Right atrium auricular region (tissue), 2 donors: Measurements from ENCODE around the gene HBA2. TPM values are rescaled to one million over a fixed set of nuclear protein-coding genes. Genes with fewer than 3 reads are reported as not detected.

Source experiments
- DNase-seq: peaks from one replicate; pipeline ENCODE4 v3.0.0-alpha.2; 2019; ENCODE audit warnings: low spot score
- H3K27ac ChIP-seq, 2 donors: fragments of 200-600 bp; sonication (generic); 1 replicate in 1 of 2; 2 replicates in 1 of 2; pipeline ENCODE4 v1.5.1; 2016 to 2019
- H3K27me3 ChIP-seq, 2 donors: fragments of 200-600 bp; sonication (generic); one replicate each; pipeline versions ENCODE4 v1.5.1 to v1.6.0; 2017 to 2019
- H3K36me3 ChIP-seq: fragments of 200-600 bp; sonication (generic); one replicate; pipeline ENCODE4 v1.5.1; 2016
- H3K4me1 ChIP-seq, 2 donors: fragments of 200-600 bp; sonication (generic); one replicate each; pipeline versions ENCODE4 v1.5.1 to v1.6.0; 2017 to 2019
- H3K4me3 ChIP-seq, 2 donors: fragments of 200-600 bp; sonication (generic); 1 replicate in 1 of 2; 2 replicates in 1 of 2; pipeline ENCODE4 v1.5.1; 2017 to 2019; ENCODE audit warnings: mild to moderate bottlenecking in 1 of 2, moderate library complexity in 1 of 2
- H3K9me3 ChIP-seq, 2 donors: fragments of 200-600 bp; sonication (generic); one replicate each; pipeline ENCODE4 v1.5.1; 2019
- total RNA-seq, 2 donors: library from RNA; depleted of rRNA; stranded (reverse); fragments of >200 nt; gene quantifications; one replicate each; pipeline ENCODE4 v1.1.0, GENCODE V29; 2016
- TF ChIP-seq, protein P1 (sequence below), 2 donors: fragments of 200-600 bp; sonication (generic); IDR thresholded peaks; one replicate each; pipeline ENCODE4 v1.5.1; 2019; ENCODE audit warnings: antibody characterized with exemption in 2 of 2

The HBA2 gene
- total RNA-seq, 2 donors from 2014 or later: 2,977 to 3,226 TPM

DNA sequence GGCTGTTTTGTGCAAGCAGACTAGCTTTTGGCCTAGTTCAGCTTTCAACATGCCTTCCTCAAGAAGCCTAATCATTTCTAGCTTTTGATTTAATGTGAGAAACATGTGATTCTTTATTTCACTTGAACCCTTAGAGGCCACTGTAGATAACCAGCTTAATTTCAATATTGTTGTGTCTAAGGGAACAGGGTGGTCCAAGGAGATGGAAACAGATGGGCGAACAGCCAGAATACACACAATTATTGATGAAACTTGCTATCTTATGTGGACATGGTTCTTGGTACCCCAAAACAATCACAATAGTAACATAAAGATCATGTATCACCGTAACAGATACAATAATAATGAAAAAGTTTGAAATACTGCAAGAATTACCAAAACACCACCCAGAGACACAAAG, 39.0 kb upstream of the HBA2 start:
- peaks cover 0 to 10% of the 10 kb centered on the region in 2 donors for H3K4me1 ChIP-seq
- no peak overlapping the region for H3K27ac ChIP-seq
- TF ChIP-seq, protein P1, sequence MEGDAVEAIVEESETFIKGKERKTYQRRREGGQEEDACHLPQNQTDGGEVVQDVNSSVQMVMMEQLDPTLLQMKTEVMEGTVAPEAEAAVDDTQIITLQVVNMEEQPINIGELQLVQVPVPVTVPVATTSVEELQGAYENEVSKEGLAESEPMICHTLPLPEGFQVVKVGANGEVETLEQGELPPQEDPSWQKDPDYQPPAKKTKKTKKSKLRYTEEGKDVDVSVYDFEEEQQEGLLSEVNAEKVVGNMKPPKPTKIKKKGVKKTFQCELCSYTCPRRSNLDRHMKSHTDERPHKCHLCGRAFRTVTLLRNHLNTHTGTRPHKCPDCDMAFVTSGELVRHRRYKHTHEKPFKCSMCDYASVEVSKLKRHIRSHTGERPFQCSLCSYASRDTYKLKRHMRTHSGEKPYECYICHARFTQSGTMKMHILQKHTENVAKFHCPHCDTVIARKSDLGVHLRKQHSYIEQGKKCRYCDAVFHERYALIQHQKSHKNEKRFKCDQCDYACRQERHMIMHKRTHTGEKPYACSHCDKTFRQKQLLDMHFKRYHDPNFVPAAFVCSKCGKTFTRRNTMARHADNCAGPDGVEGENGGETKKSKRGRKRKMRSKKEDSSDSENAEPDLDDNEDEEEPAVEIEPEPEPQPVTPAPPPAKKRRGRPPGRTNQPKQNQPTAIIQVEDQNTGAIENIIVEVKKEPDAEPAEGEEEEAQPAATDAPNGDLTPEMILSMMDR (IDR thresholded peaks at IDR 0.05): no peak

DNA sequence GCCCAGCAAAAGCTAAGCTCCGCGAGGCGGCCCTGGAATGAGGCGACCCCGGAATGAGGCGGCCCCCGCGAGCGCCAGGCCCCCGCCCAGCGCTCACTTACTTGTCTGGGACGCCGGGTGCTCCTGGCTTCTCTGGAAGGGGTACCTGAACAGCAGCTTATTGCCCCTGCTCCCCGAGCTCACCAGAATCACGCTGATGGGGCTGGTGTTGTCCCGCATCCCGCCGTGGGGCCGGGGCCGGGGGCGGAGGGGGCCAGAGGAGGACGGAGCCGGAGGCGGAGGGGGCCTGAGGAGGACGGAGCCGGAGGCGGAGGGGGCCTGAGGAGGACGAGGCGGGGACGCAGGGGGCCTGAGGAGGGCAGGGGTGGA, 34.6 kb upstream of the HBA2 start:
- DNase-seq: no peak
- Histone ChIP-seq H3K9me3 (no peaks in the 10 kb centered on the region), H3K27ac (peak overlapping the region; percentile 74 to 87)

More for the DNA sequence above, 39.0 kb upstream of the HBA2 start:
- Histone ChIP-seq H3K4me3 (no peak overlapping the region), H3K27me3 (no peaks in the 10 kb centered on the region), H3K36me3 (no peaks in the 10 kb centered on the region), H3K9me3 (no peaks in the 10 kb centered on the region)
- DNase-seq: no peak

DNA sequence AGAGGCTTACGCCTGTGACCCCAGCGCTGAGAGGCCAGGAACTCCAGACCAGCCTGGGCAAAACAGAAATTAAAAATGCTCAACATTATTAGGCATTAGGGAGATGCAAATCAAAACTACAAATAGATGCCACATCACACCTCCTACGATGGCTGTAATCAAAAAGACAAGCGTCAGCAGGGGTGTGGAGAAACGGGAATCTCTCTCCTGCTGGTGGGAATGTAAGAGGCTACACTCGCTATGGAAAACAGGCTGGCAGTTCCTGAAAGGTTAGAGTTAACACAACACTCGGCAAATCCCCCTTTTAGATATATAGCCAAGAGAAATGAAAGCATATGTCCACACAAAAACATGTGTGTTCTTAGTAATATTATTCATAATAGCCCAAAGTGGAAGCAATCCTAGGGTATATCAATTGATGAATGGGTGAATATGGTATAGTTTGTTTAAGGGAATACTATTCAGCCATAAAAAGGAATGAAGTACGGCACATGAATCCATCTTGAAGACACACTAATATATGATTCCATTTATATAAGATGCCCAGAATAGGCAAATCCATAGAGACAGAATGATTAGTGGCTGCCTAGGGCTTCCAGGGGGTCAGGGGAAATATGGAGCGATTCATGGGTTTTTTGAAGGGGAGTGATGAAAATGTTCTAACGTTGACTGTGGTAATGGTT, 32.4 kb upstream of the HBA2 start:
- no peak overlapping the region for H3K4me3 ChIP-seq
- TF ChIP-seq, protein P1 (IDR thresholded peaks at IDR 0.05): no peak
- DNase-seq: no peak
- H3K4me1 ChIP-seq: peaks cover 0 to 10% of the 10 kb centered on the region in 2 donors
- H3K27me3 ChIP-seq: no peaks in the 10 kb centered on the region
- no peak overlapping the region for H3K27ac ChIP-seq
- no peaks in the 10 kb centered on the region for H3K36me3 ChIP-seq
- H3K9me3 ChIP-seq: no peaks in the 10 kb centered on the region

More for the DNA sequence above, 34.6 kb upstream of the HBA2 start:
- H3K4me1 ChIP-seq: peaks cover 0 to 10% of the 10 kb centered on the region in 2 donors
- H3K27me3 ChIP-seq: no peaks in the 10 kb centered on the region
- H3K4me3 ChIP-seq: peak overlapping the region; percentile 76 to 80
- TF ChIP-seq, protein P1 (IDR thresholded peaks at IDR 0.05): no peak
- no peaks in the 10 kb centered on the region for H3K36me3 ChIP-seq

DNA sequence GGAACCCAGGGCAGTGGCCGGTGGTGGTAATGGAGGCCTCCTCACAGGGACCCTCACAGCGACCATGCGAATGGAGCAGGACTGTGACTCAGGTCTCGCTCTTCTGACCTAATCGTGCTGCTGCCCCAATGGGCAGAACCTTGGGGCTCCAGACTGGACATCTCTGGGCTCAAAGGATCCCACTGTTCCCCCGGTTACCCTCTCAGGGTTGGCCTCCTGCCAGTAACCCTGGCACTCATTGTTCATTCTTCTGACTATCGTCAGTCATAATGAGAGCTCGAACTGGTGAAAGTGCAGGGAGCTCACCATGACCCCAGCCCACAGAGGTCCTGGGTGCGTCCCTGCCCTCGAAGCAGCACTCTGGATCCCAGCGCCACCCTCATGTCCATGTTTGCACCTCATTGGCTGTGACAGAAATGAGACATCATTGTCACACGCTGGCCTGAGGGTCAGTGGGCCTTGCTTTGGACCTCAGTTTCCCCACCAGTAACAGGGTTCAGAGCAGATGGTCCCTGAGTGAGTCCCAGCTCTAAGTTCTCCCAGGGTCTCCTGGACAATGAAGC, 30.2 kb upstream of the HBA2 start:
- Histone ChIP-seq H3K9me3 (no peaks in the 10 kb centered on the region), H3K4me1 (peaks cover 0 to 5% of the 10 kb centered on the region in 2 donors), H3K36me3 (no peaks in the 10 kb centered on the region), H3K27ac (no peak overlapping the region), H3K27me3 (no peaks in the 10 kb centered on the region), H3K4me3 (no peak overlapping the region)
- DNase-seq: no peak
- TF ChIP-seq, protein P1 (IDR thresholded peaks at IDR 0.05): no peak

DNA sequence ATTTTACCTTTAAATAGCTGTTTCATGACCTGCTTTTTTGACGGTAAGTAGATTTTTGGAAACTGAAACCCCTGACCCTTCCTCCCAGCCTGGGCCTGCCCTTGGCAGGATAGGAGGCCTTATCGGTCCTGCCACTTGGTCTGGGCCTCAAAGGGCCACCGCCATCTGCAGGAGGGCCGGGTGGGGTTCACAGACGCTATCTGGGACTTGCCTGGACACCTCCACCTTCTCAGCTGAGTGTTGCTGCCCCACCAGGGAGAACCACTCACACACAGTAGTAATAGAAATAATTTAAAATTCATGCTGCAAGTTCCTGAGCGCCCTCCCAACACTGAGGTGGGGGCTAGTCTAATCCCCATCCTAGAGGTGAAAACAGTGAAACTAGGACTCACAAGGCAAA, 29.6 kb upstream of the HBA2 start:
- Histone ChIP-seq H3K9me3 (no peaks in the 10 kb centered on the region), H3K36me3 (no peaks in the 10 kb centered on the region), H3K4me1 (no peaks in the 10 kb centered on the region), H3K27ac (no peak overlapping the region), H3K27me3 (no peaks in the 10 kb centered on the region), H3K4me3 (no peak overlapping the region)
- TF ChIP-seq, protein P1 (IDR thresholded peaks at IDR 0.05): no peak
- DNase-seq: no peak
